Psoas muscle (tissue), 8 donors: Measurements from ENCODE around the gene HSD17B11. TPM values are rescaled to one million over a fixed set of nuclear protein-coding genes. Genes with fewer than 3 reads are reported as not detected.
"Not testable (repeated sequence)": the region's sequence is repeated elsewhere in the genome, so short reads cannot be mapped to it uniquely, and the experiment has no call there.

ENCODE experiments used
- ATAC-seq, 4 donors: fragments of 200-7000 bp; cut with Tn5 transposase; one replicate each; pipeline ENCODE4 v1.9.1; 2020; ENCODE audit warnings: moderate library complexity in 3 of 4, mild to moderate bottlenecking in 2 of 4
- DNase-seq, 2 donors: peaks; one replicate each; pipeline ENCODE4 v3.0.0-alpha.2; 2020
- H3K27ac ChIP-seq: fragments of 200-600 bp; one replicate; pipeline ENCODE4 v1.8.0; 2022
- H3K27me3 ChIP-seq, 3 donors: fragments of 200-600 bp in 1 of 3; one replicate each; pipeline versions ENCODE4 v1.6.1 to v1.8.0; 2013 to 2022; ENCODE audit warnings: low read length in 2 of 3, mild to moderate bottlenecking in 2 of 3, moderate library complexity in 1 of 3; ENCODE audit not compliant: insufficient read depth in 3 of 3
- H3K36me3 ChIP-seq, 2 donors: fragments of 200-600 bp in 1 of 2; one replicate each; pipeline versions ENCODE4 v1.6.1 to v1.8.0; 2013 to 2022; ENCODE audit warnings: low read depth in 1 of 2, mild to moderate bottlenecking in 1 of 2, moderate library complexity in 1 of 2; ENCODE audit not compliant: insufficient read depth in 1 of 2
- H3K4me1 ChIP-seq: fragments of 200-600 bp; one replicate; pipeline ENCODE4 v1.8.0; 2022
- H3K4me3 ChIP-seq: fragments of 200-600 bp; one replicate; pipeline ENCODE4 v1.8.0; 2022; ENCODE audit warnings: mild to moderate bottlenecking
- H3K9me3 ChIP-seq: fragments of 200-600 bp; one replicate; pipeline ENCODE4 v1.8.0; 2022
- CTCF ChIP-seq: fragments of 200-600 bp; IDR thresholded peaks from one replicate; pipeline ENCODE4 v1.8.0; 2022; ENCODE audit warnings: antibody characterized with exemption
- WGBS, 3 donors: extraction: QIAGEN DNeasy Blood & Tissue Kit; methylation state at CpG; one replicate each; pipeline versions ENCODE4 v1.1.6 to v1.1.7; 2013; 5-methylcytosine and 5-hydroxymethylcytosine counted together
- intact Hi-C, 2 donors: fragments of 100-400 bp; cut with DNase I; formaldehyde crosslinking; loops; one replicate each; pipeline versions ENCODE4 v1.11.0 to v1.14.2; 2022
- polyA plus RNA-seq, 3 donors: library from polyadenylated mRNA; stranded (reverse); fragments of 200-250 nt; gene quantifications; one replicate each; pipeline ENCODE4 v1.2.3, GENCODE V29; 2013
- total RNA-seq, 4 donors: library from RNA; stranded (reverse); fragmentation: NEBNext Ultra II Directional in 2 of 4; extraction: Animal tissue kit (Norgen Biotek cat#: 25700) in 2 of 4; gene quantifications; one replicate each; pipeline versions ENCODE4 v1.2.1 to v1.2.4, GENCODE V29; 2021 to 2023
- donor health status: healthy with polysubstance abuse.
- donor health status: DM: no; HTN: no; CAD: no; lungs with moderate emphysema.
- donor health status: Bipolar disorder and iron deficiency.
- donor health status: healthy.
- donor health status: DM: yes; HTN: yes; CAD: no.
- donor health status: DM: no; HTN: no; CAD: no.
- donor health status: DM: no; HTN: no; CAD: no.
- donor health status: DM: yes; HTN: yes; CAD: no.

The HSD17B11 gene
- total and polyA plus RNA-seq, 7 donors, result 5.1 to 11.3 (median 9.6) TPM

- no peaks in the 10 kb centered on the region for H3K9me3 ChIP-seq
- intact Hi-C loops, result no loop called here
- DNase-seq, result no peak
- H3K4me3 ChIP-seq, result no peak overlapping the region
- peaks cover 13% of the 10 kb centered on the region for H3K4me1 ChIP-seq
- no peaks in the 10 kb centered on the region for H3K27me3 ChIP-seq
- TF ChIP-seq CTCF, result no peak
- ATAC-seq, result no peak
- WGBS, 3 donors, result 36 to 53% (median 43%) methylated on average over 1 of the region's 1 CpG
- H3K27ac ChIP-seq, result no peak overlapping the region
- H3K36me3 ChIP-seq, result no peaks in the 10 kb centered on the region
Observed at GRCh38 chr4:87427518-87427868, 36.5 kb upstream of the HSD17B11 start.

- Histone ChIP-seq H3K27ac (no peak overlapping the region), H3K9me3 (no peaks in the 10 kb centered on the region), H3K36me3 (no peaks in the 10 kb centered on the region), H3K4me3 (no peak overlapping the region), H3K27me3 (no peaks in the 10 kb centered on the region), H3K4me1 (peaks cover 8% of the 10 kb centered on the region)
- DNase-seq (no peak), ATAC-seq (no peak)
- no peak for TF ChIP-seq CTCF
- intact Hi-C loops, result no loop called here
- WGBS, 3 donors, result 90 to 93% (median 93%) methylated on average over 3 of the region's 3 CpGs
Observed at GRCh38 chr4:87426865-87427517, 36.0 kb upstream of the HSD17B11 start.

DNA sequence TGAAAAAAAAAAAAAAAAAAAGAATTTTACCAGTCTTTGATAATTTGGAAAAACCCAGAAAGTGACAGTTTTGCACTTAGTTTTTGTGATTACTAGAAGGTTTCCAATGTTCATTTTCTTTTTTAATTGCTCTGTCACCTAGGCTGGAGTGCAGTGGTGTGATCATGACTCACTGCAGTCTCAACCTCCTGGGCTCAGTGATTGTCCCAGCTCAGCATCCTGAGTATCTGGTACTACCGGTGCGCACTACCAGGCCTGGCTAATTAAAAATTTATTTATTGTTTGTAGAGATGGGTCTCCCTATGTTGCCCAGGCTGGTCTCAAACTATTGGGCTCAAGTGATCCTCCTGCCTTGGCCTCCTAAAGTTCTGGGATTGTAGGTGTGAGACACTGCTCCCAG, 34.7 kb upstream of the HSD17B11 start:
- H3K4me3 ChIP-seq, result no peak overlapping the region
- WGBS, 3 donors, result 90 to 98% (median 93%) methylated on average over 2 of the region's 2 CpGs
- H3K9me3 ChIP-seq, result no peaks in the 10 kb centered on the region
- H3K36me3 ChIP-seq, result no peaks in the 10 kb centered on the region
- no peak for ATAC-seq
- no peak for TF ChIP-seq CTCF
- peaks cover 13% of the 10 kb centered on the region for H3K4me1 ChIP-seq
- no peaks in the 10 kb centered on the region for H3K27me3 ChIP-seq
- no peak overlapping the region for H3K27ac ChIP-seq
- DNase-seq, result no peak
- intact Hi-C loops, result no loop called here

- H3K36me3 ChIP-seq, H3K27me3 ChIP-seq, H3K27ac ChIP-seq, DNase-seq, ATAC-seq, H3K9me3 ChIP-seq, H3K4me1 ChIP-seq: not testable (repeated sequence)
- WGBS, 3 donors, result 76 to 86% (median 86%) methylated on average over 21 to 22 of the region's 22 CpGs
- H3K4me3 ChIP-seq, result peak overlapping the region; percentile 86
- intact Hi-C loops, result loop anchor here in 1 of 2 donors (5.0 kb wide), 1 partner anchor 47 kb away; no protein-coding TSS in a partner anchor
Observed at GRCh38 chr4:87424099-87424543, 33.1 kb upstream of the HSD17B11 start.

DNA sequence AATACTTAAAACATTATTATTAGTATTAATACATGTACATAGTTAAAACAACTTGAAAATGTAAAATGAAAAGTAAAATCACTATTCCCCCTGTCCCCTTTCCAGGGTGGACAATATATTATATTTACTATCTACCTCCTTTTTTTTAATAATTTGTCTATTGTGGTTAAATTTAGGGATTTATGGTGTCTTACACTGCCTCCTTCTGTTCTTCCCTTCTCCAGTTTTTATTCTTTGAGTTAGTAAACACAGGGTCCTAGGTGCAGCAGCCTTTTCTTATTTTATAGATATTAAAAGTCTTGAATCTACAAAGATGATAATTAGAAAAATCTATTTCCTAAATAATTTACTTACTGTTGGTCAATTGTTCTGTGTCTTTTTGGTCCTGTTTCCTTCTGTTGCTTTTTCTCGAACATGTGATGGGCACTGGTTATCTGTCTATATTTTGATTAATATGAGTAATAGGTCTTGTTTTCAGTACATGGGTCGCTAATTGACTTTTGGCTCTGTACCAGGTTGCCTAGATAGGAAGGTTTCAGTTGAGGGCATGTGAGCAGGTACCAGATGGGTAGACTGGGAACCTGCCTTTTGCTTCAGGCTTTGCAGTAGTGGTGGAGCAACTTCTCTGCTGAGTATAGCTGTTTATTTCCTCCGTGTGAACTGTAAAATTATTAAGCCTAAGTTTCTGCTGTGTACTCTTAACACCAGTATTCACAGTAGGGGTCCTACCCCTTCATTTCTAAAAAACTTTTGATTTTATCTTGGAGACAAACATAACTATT, 32.5 kb upstream of the HSD17B11 start:
- no peak for TF ChIP-seq CTCF
- Histone ChIP-seq H3K36me3 (no peaks in the 10 kb centered on the region), H3K4me1 (peaks cover 5% of the 10 kb centered on the region), H3K27ac (peak overlapping the region; percentile 94), H3K9me3 (no peaks in the 10 kb centered on the region), H3K4me3 (peak overlapping the region; percentile 86), H3K27me3 (no peaks in the 10 kb centered on the region)
- 4 to 15% (median 9%) methylated on average over 3 of the region's 3 CpGs for WGBS, 3 donors
- no peak for DNase-seq
- intact Hi-C loops, result loop anchor here in 1 of 2 donors (5.0 kb wide), 1 partner anchor 46 kb away; no protein-coding TSS in a partner anchor
- peak in 1 of 4 donors; percentile 8 for ATAC-seq
